PFSK-1 (cell line): ENCODE results near the gene CHST3.

Source experiments
- FOXP2 ChIP-seq: optimal IDR thresholded peaks from 2 replicates; pipeline ENCODE3; 2011; ENCODE audit warnings: borderline replicate concordance, control low read depth, inconsistent platforms; ENCODE audit not compliant: insufficient read depth; ENCODE audit errors: extremely low read length, extremely low read depth
- POLR2AphosphoS5 ChIP-seq: IDR thresholded peaks from 2 replicates; pipeline ENCODE4 v1.6.1; 2012; ENCODE audit warnings: low read depth, mild to moderate bottlenecking, control low read depth, low read length, moderate library complexity
- REST ChIP-seq, 2 experiments: IDR thresholded peaks; 2 replicates each; pipeline versions ENCODE4 v1.6.1 to v1.8.0; 2011 to 2012; ENCODE audit warnings: low read depth in 2 of 2, low read length in 2 of 2, control low read depth in 1 of 2, inconsistent platforms in 1 of 2, mild to moderate bottlenecking in 1 of 2, moderate library complexity in 1 of 2; ENCODE audit not compliant: insufficient read depth in 1 of 2
- SIN3A ChIP-seq: IDR thresholded peaks from 2 replicates; pipeline ENCODE4 v1.6.1; 2012; ENCODE audit warnings: mild to moderate bottlenecking, low read length, moderate library complexity, borderline replicate concordance; ENCODE audit not compliant: insufficient read depth
- TAF1 ChIP-seq: IDR thresholded peaks from 2 replicates; pipeline ENCODE4 v1.6.1; 2012; ENCODE audit warnings: low read length, control low read depth, borderline replicate concordance; ENCODE audit not compliant: insufficient read depth

The CHST3 gene

GRCh38 chr10:72006026-72006425, 41.8 kb downstream of the CHST3 start:
- no peak for TF ChIP-seq TAF1
- TF ChIP-seq POLR2AphosphoS5: no peak
- no peak for TF ChIP-seq SIN3A
- no peak for TF ChIP-seq FOXP2
- no peak for TF ChIP-seq REST (IDR thresholded peaks at IDR 0.05; ENCODE audit: insufficient read depth in 1 of 2, low read depth in 2 of 2, low read length in 2 of 2)

GRCh38 chr10:72007246-72007892, 43.2 kb downstream of the CHST3 start:
- no peak for TF ChIP-seq POLR2AphosphoS5
- TF ChIP-seq FOXP2: no peak
- no peak for TF ChIP-seq REST (IDR thresholded peaks at IDR 0.05; ENCODE audit: insufficient read depth in 1 of 2, low read depth in 2 of 2, low read length in 2 of 2)
- no peak for TF ChIP-seq TAF1
- no peak for TF ChIP-seq SIN3A

- TF ChIP-seq SIN3A (no peak), FOXP2 (no peak), REST (IDR thresholded peaks at IDR 0.05; ENCODE audit: insufficient read depth in 1 of 2, low read depth in 2 of 2, low read length in 2 of 2) (no peak), POLR2AphosphoS5 (no peak), TAF1 (no peak)
Observed at GRCh38 chr10:72008096-72008981, 44.1 kb downstream of the CHST3 start.

GRCh38 chr10:72009051-72009424, 44.8 kb downstream of the CHST3 start:
- no peak for TF ChIP-seq SIN3A
- TF ChIP-seq POLR2AphosphoS5: no peak
- TF ChIP-seq TAF1: no peak
- TF ChIP-seq REST (IDR thresholded peaks at IDR 0.05; ENCODE audit: insufficient read depth in 1 of 2, low read depth in 2 of 2, low read length in 2 of 2): no peak
- no peak for TF ChIP-seq FOXP2
